Small intestine (tissue), 7 donors: Measurements from ENCODE around the gene SPRYD3. TPM values are rescaled to one million over a fixed set of nuclear protein-coding genes. Genes with fewer than 3 reads are reported as not detected.

ENCODE experiments used
- DNase-seq, 2 donors: peaks; one replicate each; pipeline versions ENCODE4 v3.0.0 to v3.0.0-alpha.2; 2013
- FAIRE-seq: peaks from 2 replicates; lab custom pipeline; 2012; peaks lifted over from hg19 to GRCh38; lab: Jason Lieb, UNC
- H3K27ac ChIP-seq, 3 donors: one replicate each; pipeline ENCODE4 v1.5.1; 2013; ENCODE audit warnings: low read length in 2 of 3, mild to moderate bottlenecking in 2 of 3, control low read depth in 1 of 3, inconsistent platforms in 1 of 3, low read depth in 1 of 3, moderate library complexity in 1 of 3
- H3K27me3 ChIP-seq, 3 donors: one replicate each; pipeline ENCODE4 v1.6.1; 2013; ENCODE audit warnings: low read length in 3 of 3, inconsistent platforms in 1 of 3; ENCODE audit not compliant: control insufficient read depth in 3 of 3, insufficient read depth in 3 of 3
- H3K36me3 ChIP-seq, 3 donors: one replicate each; pipeline ENCODE4 v1.6.1; 2013; ENCODE audit warnings: low read length in 3 of 3, inconsistent platforms in 1 of 3, low read depth in 1 of 3, mild to moderate bottlenecking in 1 of 3, moderate library complexity in 1 of 3; ENCODE audit not compliant: control insufficient read depth in 3 of 3, insufficient read depth in 2 of 3
- H3K4me1 ChIP-seq, 3 donors: one replicate each; pipeline ENCODE4 v1.6.1; 2013; ENCODE audit warnings: low read length in 2 of 3, inconsistent platforms in 1 of 3, low read depth in 1 of 3, mild to moderate bottlenecking in 1 of 3, moderate library complexity in 1 of 3; ENCODE audit not compliant: control insufficient read depth in 3 of 3, insufficient read depth in 2 of 3
- H3K4me3 ChIP-seq, 3 donors: one replicate each; pipeline ENCODE4 v1.5.1; 2013; ENCODE audit warnings: low read length in 3 of 3, control low read depth in 1 of 3, inconsistent platforms in 1 of 3, low read depth in 1 of 3, mild to moderate bottlenecking in 1 of 3, moderate library complexity in 1 of 3
- H3K9me3 ChIP-seq, 2 donors: one replicate each; pipeline ENCODE4 v1.6.1; 2013; ENCODE audit warnings: low read depth in 1 of 2, low read length in 1 of 2; ENCODE audit not compliant: control insufficient read depth in 2 of 2, insufficient read depth in 1 of 2
- WGBS, 3 donors: extraction: QIAGEN DNeasy Blood & Tissue Kit; methylation state at CpG; one replicate each; pipeline ENCODE4 v1.1.7; 2013; 5-methylcytosine and 5-hydroxymethylcytosine counted together
- polyA plus RNA-seq, 4 donors: library from polyadenylated mRNA; stranded (reverse) in 3 of 4; unstranded in 1 of 4; fragments of 200-250 nt in 3 of 4; fragments of 120-200 nt in 1 of 4; gene quantifications; one replicate each; pipeline versions ENCODE4 v1.2.1 to v1.2.3, GENCODE V29; 2013
- donor health status: healthy with polysubstance abuse.
- donor health status: control.
- donor health status: control.
- donor health status: Bipolar disorder and iron deficiency.
- donor health status: healthy.

Gene SPRYD3
- polyA plus RNA-seq, 4 donors = 19.7 to 37.6 (median 22.9) TPM

DNA sequence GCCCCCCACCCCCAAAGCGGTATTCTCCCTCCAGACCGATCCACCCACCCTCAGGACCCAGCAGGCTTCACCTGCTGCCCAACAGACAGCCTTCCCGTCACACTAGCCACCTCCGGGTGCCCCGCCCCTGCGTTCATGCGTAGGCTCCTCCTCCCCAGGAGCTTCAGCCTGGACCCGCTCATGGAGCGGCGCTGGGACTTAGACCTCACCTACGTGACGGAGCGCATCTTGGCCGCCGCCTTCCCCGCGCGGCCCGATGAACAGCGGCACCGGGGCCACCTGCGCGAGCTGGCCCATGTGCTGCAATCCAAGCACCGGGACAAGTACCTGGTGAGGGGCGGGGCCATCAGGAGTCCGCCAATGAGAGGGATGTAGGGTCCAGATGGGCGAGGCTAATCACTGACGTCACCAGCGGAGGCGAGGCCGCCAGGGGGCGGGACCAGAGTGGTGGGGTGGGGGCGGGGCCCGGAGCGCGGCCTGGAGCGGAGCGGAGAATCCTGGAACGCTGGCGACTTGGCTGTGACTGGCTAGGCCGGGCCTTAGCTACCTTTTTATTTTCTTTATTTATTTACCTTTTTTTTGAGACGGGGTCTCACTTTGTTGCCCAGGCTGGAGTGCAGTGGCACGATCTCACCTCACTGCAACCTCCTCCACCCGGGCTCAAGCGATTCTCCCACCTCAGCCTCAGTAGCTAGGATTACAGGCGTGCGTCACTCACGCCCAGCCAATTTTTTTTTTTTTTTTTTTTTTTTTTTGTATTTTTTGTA lies 24.9 kb downstream of the SPRYD3 start:
- 2 to 6% (median 2%) methylated on average over 47 to 48 of the region's 48 CpGs for WGBS, 3 donors
- Histone ChIP-seq H3K4me3 (peak overlapping the region; percentile 30 to 53 (median 45)), H3K9me3 (no peaks in the 10 kb centered on the region), H3K36me3 (peaks cover 0 to 58% (median 0%) of the 10 kb centered on the region in 3 donors), H3K4me1 (peaks cover 0 to 53% (median 3%) of the 10 kb centered on the region in 3 donors), H3K27me3 (no peaks in the 10 kb centered on the region), H3K27ac (peak overlapping the region; percentile 90 to 95 (median 90))
- peak; percentile 98 for DNase-seq
- no peak for FAIRE-seq

DNA sequence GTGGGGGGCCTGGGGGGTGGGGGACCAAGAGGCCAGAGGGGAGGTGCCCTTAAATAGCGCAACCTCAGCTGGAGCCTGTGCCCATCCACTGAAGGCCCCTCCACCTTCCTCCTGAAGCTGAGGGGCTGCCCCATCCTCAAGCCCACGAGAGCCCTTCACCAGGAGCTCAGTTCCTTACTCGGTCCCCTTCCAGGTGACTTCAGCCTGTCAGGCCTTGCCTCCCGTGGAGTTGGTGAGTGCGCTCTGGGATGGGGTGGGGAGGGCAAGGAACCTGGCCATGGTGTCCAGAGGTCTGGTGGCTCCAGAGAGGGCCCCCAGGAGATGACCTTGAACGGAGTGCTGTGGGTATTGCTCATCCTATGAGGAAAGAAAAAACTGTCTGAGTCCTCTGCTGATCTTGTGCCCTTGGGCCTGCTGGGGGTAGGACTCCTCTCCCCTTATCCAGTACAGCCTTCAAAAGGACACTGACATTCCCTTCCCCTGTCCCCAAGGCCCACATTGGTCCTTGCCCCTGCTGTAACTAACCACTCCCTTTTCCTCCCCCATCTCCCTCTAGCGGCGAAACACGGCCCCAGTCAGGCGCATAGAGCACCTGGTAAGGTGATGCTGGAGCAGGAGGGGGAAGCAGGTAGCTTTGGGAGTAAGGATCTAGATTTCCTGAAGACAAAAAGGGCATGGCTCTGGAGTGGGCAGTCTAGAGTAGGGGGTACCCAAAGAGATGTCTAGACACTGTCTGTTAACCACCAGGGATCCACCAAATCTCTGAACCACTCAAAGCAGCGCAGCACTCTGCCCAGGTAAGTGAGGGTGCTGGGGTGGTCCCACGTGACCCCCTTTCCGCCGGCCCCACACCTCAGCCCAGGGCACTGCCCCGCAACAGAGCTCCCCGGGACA lies 25.7 kb downstream of the SPRYD3 start:
- Histone ChIP-seq H3K9me3 (no peaks in the 10 kb centered on the region), H3K27ac (peak overlapping the region; percentile 90 to 95 (median 90)), H3K27me3 (no peaks in the 10 kb centered on the region), H3K36me3 (peaks cover 0 to 52% (median 0%) of the 10 kb centered on the region in 3 donors), H3K4me1 (peaks cover 3 to 61% (median 6%) of the 10 kb centered on the region in 3 donors), H3K4me3 (peak overlapping the region; percentile 30 to 53 (median 45))
- DNase-seq = peak; percentile 91 to 94
- 16 to 34% (median 20%) methylated on average over 12 to 16 of the region's 16 CpGs for WGBS, 3 donors
- FAIRE-seq = no peak

DNA sequence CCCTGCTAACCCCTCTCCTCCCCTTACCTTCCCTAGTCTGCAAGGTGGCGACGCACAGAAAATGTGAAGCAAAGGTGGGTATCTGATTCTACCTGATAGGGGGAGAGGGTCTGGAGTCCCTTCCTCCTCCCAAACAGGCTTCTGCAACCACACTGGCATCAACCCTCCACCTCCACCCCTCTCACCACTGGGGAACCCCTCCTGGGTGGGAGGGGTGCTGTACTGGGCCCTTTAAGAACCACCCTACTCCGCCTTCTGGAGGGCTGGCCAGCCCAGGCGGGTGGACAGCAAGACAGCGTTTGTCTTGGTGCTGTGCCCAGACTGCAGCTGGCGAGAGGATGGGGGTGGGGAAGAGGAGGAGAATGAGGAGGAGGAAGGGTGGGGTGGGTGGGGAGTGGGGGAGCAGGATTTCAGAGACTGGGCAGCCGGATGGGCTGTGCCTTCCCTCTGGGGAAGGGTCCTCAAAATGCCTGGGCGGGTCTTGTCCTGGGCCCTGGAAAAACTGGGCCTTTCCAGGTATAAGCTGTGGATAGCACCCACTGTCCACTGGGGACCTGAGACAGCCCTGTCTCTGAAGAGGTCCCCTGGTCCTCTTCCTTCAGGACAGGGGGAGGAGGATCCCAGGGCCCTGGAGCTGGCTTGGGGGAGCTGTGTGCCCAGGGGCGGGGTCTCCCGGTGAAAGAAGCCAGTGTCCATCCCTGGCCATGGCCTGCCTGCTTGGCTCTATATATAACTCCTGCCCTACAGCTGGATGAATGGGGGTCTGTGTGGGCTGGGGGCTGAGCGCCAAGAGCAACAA lies 26.6 kb downstream of the SPRYD3 start:
- Histone ChIP-seq H3K4me3 (no peak overlapping the region), H3K27ac (peak overlapping the region in 2 of 3 donors; percentile 90 to 97), H3K36me3 (peaks cover 0 to 44% (median 0%) of the 10 kb centered on the region in 3 donors), H3K4me1 (peaks cover 3 to 70% (median 6%) of the 10 kb centered on the region in 3 donors), H3K27me3 (no peaks in the 10 kb centered on the region), H3K9me3 (no peaks in the 10 kb centered on the region)
- DNase-seq (peak; percentile 56), FAIRE-seq (no peak)
- WGBS, 3 donors = 45 to 48% (median 47%) methylated on average over 10 to 11 of the region's 11 CpGs

DNA sequence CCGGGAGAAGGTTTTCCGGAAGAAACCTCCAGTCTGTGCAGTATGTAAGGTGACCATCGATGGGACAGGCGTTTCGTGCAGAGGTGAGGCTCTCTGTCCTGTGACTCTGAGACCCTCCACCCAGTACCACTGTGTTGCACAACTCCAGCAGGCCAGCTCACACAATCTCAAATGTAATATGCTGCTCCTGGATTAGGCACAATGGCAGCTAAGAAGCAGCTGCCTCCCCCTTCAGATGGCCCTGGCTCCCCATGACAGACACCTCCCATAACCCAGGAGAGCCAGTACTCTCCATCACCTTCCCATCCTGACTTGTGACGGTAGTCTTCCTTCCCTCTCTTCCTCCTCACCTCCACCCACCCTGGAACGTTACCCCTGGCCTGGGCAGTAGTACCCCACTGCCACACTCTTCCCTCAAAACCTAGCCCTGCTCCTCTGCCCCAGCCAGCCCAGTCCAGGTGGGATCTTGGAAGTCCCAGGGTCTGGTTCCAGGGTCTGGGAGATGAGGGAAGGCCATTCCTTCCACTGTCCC lies 27.2 kb downstream of the SPRYD3 start:
- FAIRE-seq (no peak), DNase-seq (no peak)
- 60 to 68% (median 66%) methylated on average over 7 of the region's 7 CpGs for WGBS, 3 donors
- peaks cover 3 to 71% (median 6%) of the 10 kb centered on the region in 3 donors for H3K4me1 ChIP-seq
- H3K4me3 ChIP-seq = no peak overlapping the region
- H3K27ac ChIP-seq = peak overlapping the region in 2 of 3 donors; percentile 90 to 97
- H3K36me3 ChIP-seq = peaks cover 0 to 39% (median 0%) of the 10 kb centered on the region in 3 donors
- H3K9me3 ChIP-seq = no peaks in the 10 kb centered on the region
- no peaks in the 10 kb centered on the region for H3K27me3 ChIP-seq

DNA sequence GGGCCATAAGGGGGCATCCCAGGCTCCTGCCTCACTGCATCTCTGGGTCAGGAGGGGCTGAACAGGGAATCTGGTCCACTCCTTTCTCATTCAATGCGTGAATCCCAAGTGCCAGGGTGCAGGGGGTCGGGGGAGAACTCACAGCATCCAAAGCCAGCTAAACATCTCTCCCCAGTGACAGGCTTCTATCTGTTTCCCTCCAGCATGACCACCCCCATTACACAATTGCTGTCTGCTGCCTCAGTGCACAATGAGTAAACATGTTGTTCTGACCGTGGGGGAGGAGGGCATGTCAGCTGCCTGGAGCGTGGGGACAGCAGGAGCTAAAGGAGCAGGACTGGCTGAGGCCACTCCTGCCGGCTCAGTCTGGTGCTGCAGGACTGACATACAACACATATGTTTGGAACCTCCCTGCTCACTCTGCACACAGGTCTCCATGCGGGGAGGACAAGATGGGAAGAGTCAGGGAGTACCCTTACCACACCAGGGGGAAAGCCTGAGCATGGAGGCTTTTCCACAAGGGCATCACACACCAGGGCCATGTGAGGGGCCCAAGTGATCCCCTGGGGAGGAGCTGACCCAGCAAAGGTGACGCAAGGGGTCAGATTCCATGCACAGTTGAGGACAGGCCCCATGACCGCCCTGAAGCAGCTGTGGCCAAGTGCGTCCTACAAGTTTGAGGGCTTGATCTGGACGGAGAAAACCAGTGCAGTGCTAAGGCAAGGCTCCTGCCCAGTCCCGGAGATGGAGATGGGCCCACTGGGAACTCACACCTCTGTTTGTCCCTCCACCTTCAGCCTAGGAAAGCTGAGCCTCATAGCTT lies 27.9 kb downstream of the SPRYD3 start:
- 47 to 55% (median 48%) methylated on average over 11 of the region's 11 CpGs for WGBS, 3 donors
- H3K4me1 ChIP-seq = peaks cover 3 to 75% (median 6%) of the 10 kb centered on the region in 3 donors
- FAIRE-seq (no peak), DNase-seq (peak; percentile 33 to 63)
- H3K4me3 ChIP-seq = peak overlapping the region in 1 of 3 donors; percentile 51
- H3K36me3 ChIP-seq = peaks cover 0 to 37% (median 0%) of the 10 kb centered on the region in 3 donors
- no peaks in the 10 kb centered on the region for H3K27me3 ChIP-seq
- H3K27ac ChIP-seq = peak overlapping the region; percentile 12 to 97 (median 90)
- H3K9me3 ChIP-seq = no peaks in the 10 kb centered on the region

DNA sequence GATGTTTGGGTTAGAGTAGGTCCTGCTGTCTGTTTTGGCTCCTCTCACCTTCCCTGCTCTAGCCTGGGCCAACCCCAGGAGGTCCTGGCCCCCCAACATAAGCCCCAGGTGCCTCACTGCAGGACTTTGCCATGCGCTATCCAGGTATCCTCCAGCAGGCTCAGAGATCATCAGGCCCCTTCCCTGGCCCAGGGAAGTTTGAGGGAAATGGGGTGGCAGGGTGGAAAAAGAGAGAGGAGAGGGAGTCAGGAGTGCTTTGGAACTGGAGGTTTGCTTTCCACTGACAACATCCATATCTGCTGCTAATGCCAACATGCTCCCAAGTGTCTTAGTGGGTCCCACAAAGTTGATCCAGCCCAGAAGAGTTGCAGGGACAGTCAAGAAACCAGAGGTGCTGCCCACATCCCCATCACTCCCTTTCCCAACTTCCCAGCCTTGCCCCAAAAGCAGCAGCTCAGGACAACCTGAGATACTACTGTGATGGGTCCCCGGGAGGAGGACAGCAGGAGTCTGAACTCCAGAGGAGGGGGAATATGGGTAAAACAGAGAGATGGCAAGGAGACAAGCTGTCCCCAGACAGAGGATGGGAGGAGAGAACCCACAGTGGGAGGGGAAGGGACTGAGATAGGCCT lies 28.6 kb downstream of the SPRYD3 start:
- H3K4me1 ChIP-seq = peaks cover 3 to 82% (median 6%) of the 10 kb centered on the region in 3 donors
- H3K27me3 ChIP-seq = no peaks in the 10 kb centered on the region
- peaks cover 0 to 33% (median 0%) of the 10 kb centered on the region in 3 donors for H3K36me3 ChIP-seq
- WGBS, 3 donors = 67 to 94% (median 82%) methylated on average over 2 of the region's 2 CpGs
- no peak for FAIRE-seq
- no peaks in the 10 kb centered on the region for H3K9me3 ChIP-seq
- H3K4me3 ChIP-seq = peak overlapping the region in 2 of 3 donors; percentile 7 to 51
- DNase-seq = no peak
- peak overlapping the region; percentile 90 to 97 (median 91) for H3K27ac ChIP-seq
